H1 (cell line): ENCODE results near the gene PTS. TPM values are rescaled to one million over a fixed set of nuclear protein-coding genes. Genes with fewer than 3 reads are reported as not detected.

Source experiments
- CTCF ChIA-PET: fragments of 300-600 bp; sonication (Branson Sonifier 250); formaldehyde crosslinking; loops from one replicate; lab custom pipeline; 2021; ENCODE audit not compliant: partially characterized antibody; lab: Charles Lee
- POLR2A ChIA-PET: fragments of 300-600 bp; sonication (Branson Sonifier 250); formaldehyde crosslinking; loops from one replicate; lab custom pipeline; 2021; ENCODE audit warnings: inconsistent platforms; ENCODE audit not compliant: partially characterized antibody; lab: Charles Lee
- DNase-seq, 2 experiments: peaks; one replicate each; pipeline versions ENCODE4 v3.0.0 to v3.0.0-alpha.2; 2010 to 2022; ENCODE audit warnings: low spot score in 2 of 2, low read depth in 1 of 2, mixed read lengths in 1 of 2
- FAIRE-seq: peaks from 2 replicates; lab custom pipeline; 2011; peaks lifted over from hg19 to GRCh38; lab: Jason Lieb, UNC
- H2AFZ ChIP-seq: 2 replicates; pipeline ENCODE4 v1.8.1; 2012; ENCODE audit warnings: low read length, inconsistent platforms
- H2AK5ac ChIP-seq: 2 replicates; pipeline ENCODE4 v1.6.1; 2013; ENCODE audit warnings: low read depth, low read length
- H2BK120ac ChIP-seq: replicated peaks from 2 replicates; pipeline ENCODE3; 2013; ENCODE audit warnings: low read depth, low read length, inconsistent platforms
- H2BK12ac ChIP-seq: 2 replicates; pipeline ENCODE4 v1.6.1; 2013; ENCODE audit warnings: low read depth, low read length
- H2BK15ac ChIP-seq: 2 replicates; pipeline ENCODE4 v1.6.1; 2013; ENCODE audit warnings: low read length
- H2BK20ac ChIP-seq: 2 replicates; pipeline ENCODE4 v1.6.1; 2013; ENCODE audit warnings: low read length
- H2BK5ac ChIP-seq: 2 replicates; pipeline ENCODE4 v1.6.1; 2013; ENCODE audit warnings: low read depth, low read length
- H3K14ac ChIP-seq: 2 replicates; pipeline ENCODE4 v1.6.1; 2013; ENCODE audit warnings: inconsistent platforms; ENCODE audit not compliant: insufficient read length
- H3K18ac ChIP-seq: 2 replicates; pipeline ENCODE4 v1.6.1; 2013; ENCODE audit warnings: low read length; ENCODE audit errors: extremely low read depth
- H3K23ac ChIP-seq: 2 replicates; pipeline ENCODE4 v1.6.1; 2013; ENCODE audit warnings: inconsistent platforms; ENCODE audit not compliant: insufficient read length
- H3K23me2 ChIP-seq: 2 replicates; pipeline ENCODE4 v1.6.1; 2013; ENCODE audit warnings: low read depth, low read length
- H3K27ac ChIP-seq: 2 replicates; pipeline ENCODE4 v1.6.1; 2011; ENCODE audit warnings: low read depth, low read length, inconsistent platforms
- H3K27me3 ChIP-seq, 4 experiments: replicated peaks in 1 of 4; 1 replicate in 1 of 4; 2 replicates in 3 of 4; pipeline versions ENCODE4 v1.6.1 to v1.8.1; 2011 to 2013; ENCODE audit warnings: low read length in 3 of 4, mild to moderate bottlenecking in 3 of 4, inconsistent platforms in 2 of 4, mixed read lengths in 2 of 4, moderate library complexity in 1 of 4; ENCODE audit not compliant: control insufficient read depth in 3 of 4, insufficient read depth in 3 of 4; ENCODE audit errors: extremely low read depth in 1 of 4
- H3K36me3 ChIP-seq, 4 experiments: 2 replicates each; pipeline versions ENCODE4 v1.6.1 to v1.8.1; 2011 to 2013; ENCODE audit warnings: mild to moderate bottlenecking in 4 of 4, low read length in 3 of 4, moderate library complexity in 2 of 4, control low read depth in 1 of 4, inconsistent platforms in 1 of 4; ENCODE audit not compliant: insufficient read depth in 4 of 4, control insufficient read depth in 2 of 4
- H3K4ac ChIP-seq: replicated peaks from 2 replicates; pipeline ENCODE3; 2013; ENCODE audit warnings: low read length, low read depth, mixed read lengths, inconsistent platforms; ENCODE audit not compliant: insufficient read length
- H3K4me1 ChIP-seq, 4 experiments: replicated peaks in 1 of 4; 1 replicate in 1 of 4; 2 replicates in 3 of 4; pipeline versions ENCODE4 v1.6.1 to v1.8.1; 2011 to 2013; ENCODE audit warnings: low read length in 3 of 4, inconsistent platforms in 2 of 4, mixed read lengths in 1 of 4; ENCODE audit not compliant: insufficient read depth in 4 of 4, control insufficient read depth in 3 of 4
- H3K4me2 ChIP-seq, 2 experiments: 2 replicates each; pipeline versions ENCODE4 v1.6.1 to v1.8.1; 2011 to 2013; ENCODE audit warnings: low read depth in 2 of 2, low read length in 2 of 2, control low read depth in 1 of 2, inconsistent platforms in 1 of 2, mild to moderate bottlenecking in 1 of 2; ENCODE audit not compliant: insufficient read depth in 1 of 2
- H3K4me3 ChIP-seq, 4 experiments: fragments of 200-600, 300-600 bp in 1 of 4; sonication (generic), shearing (Covaris generic), sonication (Bioruptor Twin) in 1 of 4; 2 replicates each; pipeline versions ENCODE4 v1.5.1 to v1.8.1; 2011 to 2016; ENCODE audit warnings: low read length in 4 of 4, low read depth in 3 of 4, control low read depth in 2 of 4, inconsistent platforms in 2 of 4, mild to moderate bottlenecking in 2 of 4, mixed read lengths in 1 of 4, moderate library complexity in 1 of 4; ENCODE audit not compliant: insufficient read depth in 2 of 4; ENCODE audit errors: extremely low read depth in 1 of 4
- H3K56ac ChIP-seq: replicated peaks from 2 replicates; pipeline ENCODE3; 2013; ENCODE audit warnings: low read depth, mild to moderate bottlenecking, mixed read lengths, low read length, inconsistent platforms; ENCODE audit not compliant: insufficient read length
- H3K79me1 ChIP-seq: 2 replicates; pipeline ENCODE4 v1.6.1; 2013; ENCODE audit warnings: low read depth, low read length, control low read depth
- H3K79me2 ChIP-seq, 2 experiments: 2 replicates each; pipeline versions ENCODE4 v1.6.1 to v1.8.1; 2012 to 2013; ENCODE audit warnings: low read length in 2 of 2, mild to moderate bottlenecking in 2 of 2, inconsistent platforms in 1 of 2; ENCODE audit not compliant: insufficient read depth in 2 of 2, control insufficient read depth in 1 of 2
- H3K9ac ChIP-seq, 4 experiments: replicated peaks in 1 of 4; 1 replicate in 1 of 4; 2 replicates in 3 of 4; pipeline versions ENCODE4 v1.6.1 to v1.8.1; 2011 to 2013; ENCODE audit warnings: low read depth in 3 of 4, low read length in 3 of 4, control low read depth in 2 of 4, mild to moderate bottlenecking in 2 of 4, moderate library complexity in 2 of 4, inconsistent platforms in 1 of 4; ENCODE audit errors: extremely low read depth in 1 of 4
- H3K9me3 ChIP-seq, 2 experiments: 2 replicates each; pipeline versions ENCODE4 v1.6.1 to v1.8.1; 2012 to 2013; ENCODE audit warnings: mild to moderate bottlenecking in 2 of 2, moderate library complexity in 2 of 2, control low read depth in 1 of 2, inconsistent platforms in 1 of 2, low read depth in 1 of 2, low read length in 1 of 2, mixed read lengths in 1 of 2; ENCODE audit not compliant: insufficient read depth in 2 of 2
- H4K20me1 ChIP-seq, 2 experiments: replicated peaks in 1 of 2; 2 replicates each; pipeline versions ENCODE3 to v1.8.1; 2011 to 2013; ENCODE audit warnings: inconsistent platforms in 2 of 2, low read length in 2 of 2, mild to moderate bottlenecking in 1 of 2; ENCODE audit not compliant: insufficient read depth in 2 of 2, control insufficient read depth in 1 of 2
- H4K5ac ChIP-seq: 2 replicates; pipeline ENCODE4 v1.6.1; 2013; ENCODE audit warnings: low read length, low read depth, mixed read lengths, inconsistent platforms; ENCODE audit not compliant: insufficient read length
- H4K8ac ChIP-seq: 2 replicates; pipeline ENCODE4 v1.8.0; 2013; ENCODE audit warnings: mild to moderate bottlenecking, moderate library complexity, low read length, inconsistent platforms; ENCODE audit not compliant: insufficient read depth; ENCODE audit errors: extremely low read depth
- H4K91ac ChIP-seq: replicated peaks from 2 replicates; pipeline ENCODE3; 2013; ENCODE audit warnings: low read length, mixed read lengths, inconsistent platforms; ENCODE audit not compliant: insufficient read length
- EZH2 ChIP-seq: fragments of 200-600 bp; sonication (generic); IDR thresholded peaks from 2 replicates; pipeline ENCODE4 v1.7.1; 2012; ENCODE audit warnings: low read depth, mild to moderate bottlenecking, moderate library complexity, low read length, inconsistent platforms; ENCODE audit not compliant: severe bottlenecking
- KDM5A ChIP-seq: fragments of 200-600 bp; IDR thresholded peaks from 2 replicates; pipeline ENCODE4 v1.7.1; 2012; ENCODE audit warnings: mild to moderate bottlenecking, low read length, inconsistent platforms, mixed read lengths
- TAF1 ChIP-seq: IDR thresholded peaks from 2 replicates; pipeline ENCODE4 v1.6.1; 2011; ENCODE audit warnings: mild to moderate bottlenecking, low read depth, low read length
- YY1 ChIP-seq: IDR thresholded peaks from 2 replicates; pipeline ENCODE4 v1.6.1; 2011; ENCODE audit warnings: low read depth, mild to moderate bottlenecking, low read length
- WGBS, 2 experiments: shearing (Covaris generic) in 1 of 2; methylation state at CpG; one replicate each; pipeline versions ENCODE4 v1.1.6 to v1.1.7; 2013 to 2015; ENCODE audit warnings: low lambda C conversion rate in 2 of 2, mixed read lengths in 2 of 2, inconsistent platforms in 1 of 2, low coverage in 1 of 2, missing lambda C conversion rate in 1 of 2; ENCODE audit not compliant: insufficient replicate concordance in 2 of 2, insufficient coverage in 1 of 2, insufficient read length in 1 of 2; ENCODE audit errors: extremely low coverage in 1 of 2, missing lambda C conversion rate in 1 of 2; 5-methylcytosine and 5-hydroxymethylcytosine counted together
- polyA plus RNA-seq, 7 experiments: library from polyadenylated mRNA; depleted of rRNA in 3 of 7; stranded (reverse) in 5 of 7; unstranded in 2 of 7; fragments of >200 nt in 5 of 7; fragments of 200-250 nt in 2 of 7; gene quantifications; 1 replicate in 5 of 7; 2 replicates in 1 of 7; 4 replicates in 1 of 7; pipeline versions ENCODE4 v1.2.1 to v1.2.3, GENCODE V29; 2011 to 2013; ENCODE audit warnings: missing spikeins in 2 of 7, mixed read lengths in 2 of 7
- total RNA-seq: library from RNA; stranded (reverse); fragmentation: NEBNext Ultra II Directional; extraction: Animal tissue kit (Norgen Biotek cat#: 25700); gene quantifications from 2 replicates; pipeline ENCODE4 v1.2.1, GENCODE V29; 2021

PTS gene
- total and polyA plus RNA-seq, 2 of the 8 experiments (the other 6 are each of a cell fraction or from before 2014, with no cell fraction given) = 18.3 to 25.9 TPM

GRCh38 chr11:112216561-112217105 is 9.6 kb upstream of the PTS start:
- Histone ChIP-seq H3K14ac (no peak overlapping the region), H4K91ac (no peak overlapping the region), H3K27ac (no peak overlapping the region), H3K79me2 (no peaks in the 10 kb centered on the region), H3K79me1 (no peaks in the 10 kb centered on the region), H2AFZ (no peak overlapping the region), H4K5ac (no peak overlapping the region), H2BK5ac (no peak overlapping the region), H2BK120ac (no peak overlapping the region), H2BK12ac (no peak overlapping the region), H4K8ac (no peak overlapping the region), H2AK5ac (no peak overlapping the region), H3K4me1 (no peaks in the 10 kb centered on the region), H3K4ac (no peak overlapping the region), H3K4me3 (no peak overlapping the region), H2BK15ac (no peak overlapping the region), H3K23ac (no peak overlapping the region), H3K9me3 (no peaks in the 10 kb centered on the region), H4K20me1 (no peaks in the 10 kb centered on the region), H3K36me3 (no peaks in the 10 kb centered on the region), H3K18ac (no peak overlapping the region), H3K27me3 (no peaks in the 10 kb centered on the region), H3K23me2 (no peaks in the 10 kb centered on the region), H2BK20ac (no peak overlapping the region), H3K56ac (no peak overlapping the region), H3K9ac (no peak overlapping the region), H3K4me2 (no peak overlapping the region)
- FAIRE-seq (no peak), DNase-seq (no peak)
- no peak for TF ChIP-seq YY1
- TF ChIP-seq EZH2 = no peak
- no peak for TF ChIP-seq TAF1
- no peak for TF ChIP-seq KDM5A
- ChIA-PET POLR2A (no interaction called here), CTCF (interaction anchor here (8.2 kb wide), 1 partner anchor 66 kb away, joined by 257 read pairs; no protein-coding TSS in a partner anchor)
- 95% methylated on average over 1 of the region's 1 CpG; no CpG with 5 or more reads in 1 of the 2 experiments for WGBS, 2 experiments
